HEK293 (cell line): ENCODE data around the gene TXNDC8.

Experiments used
- CTCF ChIA-PET: fragments of 350-600 bp; formaldehyde crosslinking; extraction: SDS; loops from one replicate; lab custom pipeline; 2021; ENCODE audit warnings: antibody characterized with exemption; lab: Yijun Ruan, JAX
- POLR2A ChIA-PET: fragments of 300-600 bp; formaldehyde crosslinking; extraction: SDS; loops from one replicate; lab custom pipeline; 2020; ENCODE audit warnings: antibody characterized with exemption, inconsistent platforms; lab: Yijun Ruan, JAX
- H3K27ac ChIP-seq: fragments of 200-500 bp; sonication (Bioruptor generic); 2 replicates; pipeline ENCODE4 v1.5.1; 2014; ENCODE audit warnings: low read depth, low read length, control low read depth, inconsistent platforms; ENCODE audit errors: extremely low read depth
- H3K36me3 ChIP-seq, 2 experiments: fragments of 200-500 bp in 1 of 2; sonication (Bioruptor generic) in 1 of 2; 1 replicate in 1 of 2; 2 replicates in 1 of 2; pipeline ENCODE4 v1.5.1; 2014 to 2017; ENCODE audit warnings: inconsistent platforms in 2 of 2, low read length in 2 of 2; ENCODE audit not compliant: control insufficient read depth in 2 of 2, insufficient read depth in 1 of 2
- H3K4me1 ChIP-seq: fragments of 200-500 bp; sonication (Bioruptor generic); 2 replicates; pipeline ENCODE4 v1.5.1; 2014; ENCODE audit warnings: mild to moderate bottlenecking, low read length, inconsistent platforms; ENCODE audit not compliant: control insufficient read depth, insufficient read depth
- H3K4me3 ChIP-seq: 2 replicates; pipeline ENCODE4 v1.5.1; 2011; ENCODE audit warnings: low read depth, mild to moderate bottlenecking, control low read depth, low read length, moderate library complexity
- H3K9me3 ChIP-seq: fragments of 200-500 bp; sonication (Bioruptor generic); 2 replicates; pipeline ENCODE4 v1.5.1; 2014; ENCODE audit warnings: low read depth, low read length, inconsistent platforms; ENCODE audit not compliant: control insufficient read depth, insufficient read depth
- BCL11B ChIP-seq: fragments of 450-650 bp; formaldehyde crosslinking; IDR thresholded peaks from 2 replicates; pipeline ENCODE4 v1.5.1; 2016; ENCODE audit warnings: low read depth, missing biosample characterization, missing genetic modification characterization
- EGR2 ChIP-seq: fragments of 450-650 bp; formaldehyde crosslinking; IDR thresholded peaks from 2 replicates; pipeline ENCODE4 v1.5.1; 2016; ENCODE audit warnings: low read depth, missing biosample characterization, missing genetic modification characterization
- GLI4 ChIP-seq: fragments of 450-650 bp; formaldehyde crosslinking; IDR thresholded peaks from 2 replicates; pipeline ENCODE4 v1.5.1; 2016; ENCODE audit warnings: missing biosample characterization, missing genetic modification characterization
- HOXA7 ChIP-seq: sonication (generic); formaldehyde crosslinking; IDR thresholded peaks from 2 replicates; pipeline ENCODE4 v1.8.1; 2022; ENCODE audit warnings: missing genetic modification reagents, borderline replicate concordance
- HOXC10 ChIP-seq: sonication (generic); formaldehyde crosslinking; IDR thresholded peaks from 2 replicates; pipeline ENCODE4 v1.8.1; 2023; ENCODE audit warnings: mild to moderate bottlenecking, missing genetic modification reagents
- KLF17 ChIP-seq: fragments of 450-650 bp; formaldehyde crosslinking; IDR thresholded peaks from 2 replicates; pipeline ENCODE4 v1.5.1; 2016; ENCODE audit warnings: missing biosample characterization, missing genetic modification characterization
- MYNN ChIP-seq: fragments of 450-650 bp; formaldehyde crosslinking; IDR thresholded peaks from 2 replicates; pipeline ENCODE4 v1.5.1; 2016; ENCODE audit warnings: missing biosample characterization, missing genetic modification characterization, borderline replicate concordance
- MZF1 ChIP-seq: fragments of 450-650 bp; formaldehyde crosslinking; IDR thresholded peaks from 2 replicates; pipeline ENCODE4 v1.5.1; 2017; ENCODE audit warnings: missing biosample characterization, missing genetic modification characterization, borderline replicate concordance
- SP3 ChIP-seq: fragments of 450-650 bp; formaldehyde crosslinking; IDR thresholded peaks from 2 replicates; pipeline ENCODE4 v1.5.1; 2016; ENCODE audit warnings: missing biosample characterization, missing genetic modification characterization
- YY1 ChIP-seq: fragments of 450-650 bp; formaldehyde crosslinking; IDR thresholded peaks from 2 replicates; pipeline ENCODE4 v1.5.1; 2018; ENCODE audit warnings: missing biosample characterization, missing genetic modification characterization
- ZBTB1 ChIP-seq: fragments of 450-650 bp; formaldehyde crosslinking; IDR thresholded peaks from 2 replicates; pipeline ENCODE4 v1.5.1; 2016; ENCODE audit warnings: missing biosample characterization, missing genetic modification characterization
- ZBTB48 ChIP-seq: fragments of 450-650 bp; formaldehyde crosslinking; IDR thresholded peaks from 2 replicates; pipeline ENCODE4 v1.5.1; 2016; ENCODE audit warnings: missing biosample characterization, missing genetic modification characterization
- ZFHX2 ChIP-seq: fragments of 450-650 bp; formaldehyde crosslinking; conservative IDR thresholded peaks from 2 replicates; pipeline ENCODE4 v1.5.1; 2016; ENCODE audit warnings: missing biosample characterization, missing genetic modification characterization
- ZFP3 ChIP-seq: fragments of 450-650 bp; formaldehyde crosslinking; IDR thresholded peaks from 2 replicates; pipeline ENCODE4 v1.5.1; 2016; ENCODE audit warnings: low read depth, missing biosample characterization, missing genetic modification characterization
- ZNF18 ChIP-seq: fragments of 450-650 bp; formaldehyde crosslinking; IDR thresholded peaks from 2 replicates; pipeline ENCODE4 v1.5.1; 2016; ENCODE audit warnings: missing biosample characterization, missing genetic modification characterization
- ZNF184 ChIP-seq: fragments of 450-650 bp; IDR thresholded peaks from 2 replicates; pipeline ENCODE4 v1.5.1; 2018; ENCODE audit warnings: missing biosample characterization, mild to moderate bottlenecking, missing genetic modification characterization
- ZNF248 ChIP-seq: fragments of 450-650 bp; formaldehyde crosslinking; IDR thresholded peaks from 2 replicates; pipeline ENCODE4 v1.5.1; 2017; ENCODE audit warnings: missing biosample characterization, missing genetic modification characterization
- ZNF274 ChIP-seq, 2 experiments: fragments of 200-500 bp in 1 of 2; fragments of 450-650 bp in 1 of 2; sonication (Bioruptor generic) in 1 of 2; formaldehyde crosslinking in 1 of 2; IDR thresholded peaks; 2 replicates each; pipeline versions ENCODE4 v1.5.1 to v1.6.1; 2014 to 2016; ENCODE audit warnings: borderline replicate concordance in 1 of 2, inconsistent platforms in 1 of 2, low read length in 1 of 2, missing biosample characterization in 1 of 2, missing genetic modification characterization in 1 of 2
- ZNF350 ChIP-seq: fragments of 450-650 bp; formaldehyde crosslinking; IDR thresholded peaks from 2 replicates; pipeline ENCODE4 v1.5.0; 2017; ENCODE audit warnings: missing biosample characterization, mild to moderate bottlenecking, missing genetic modification characterization
- ZNF37A ChIP-seq: fragments of 450-650 bp; IDR thresholded peaks from 2 replicates; pipeline ENCODE4 v1.5.1; 2018; ENCODE audit warnings: missing biosample characterization, missing genetic modification characterization
- ZNF404 ChIP-seq: fragments of 450-650 bp; formaldehyde crosslinking; IDR thresholded peaks from 2 replicates; pipeline ENCODE4 v1.5.1; 2017; ENCODE audit warnings: missing biosample characterization, missing genetic modification characterization
- ZNF488 ChIP-seq: fragments of 450-650 bp; formaldehyde crosslinking; IDR thresholded peaks from 2 replicates; pipeline ENCODE4 v1.5.1; 2016; ENCODE audit warnings: missing biosample characterization, missing genetic modification characterization
- ZNF510 ChIP-seq: fragments of 450-650 bp; formaldehyde crosslinking; IDR thresholded peaks from 2 replicates; pipeline ENCODE4 v1.5.1; 2018; ENCODE audit warnings: mild to moderate bottlenecking, missing genetic modification characterization, missing biosample characterization; ENCODE audit not compliant: insufficient replicate concordance
- ZNF560 ChIP-seq: fragments of 450-650 bp; formaldehyde crosslinking; IDR thresholded peaks from 2 replicates; pipeline ENCODE4 v1.5.1; 2017; ENCODE audit warnings: missing biosample characterization, missing genetic modification characterization, borderline replicate concordance
- TF ChIP-seq, protein P1 (sequence below): fragments of 450-650 bp; formaldehyde crosslinking; optimal IDR thresholded peaks from 2 replicates; pipeline ENCODE3; 2016; ENCODE audit warnings: missing biosample characterization, mild to moderate bottlenecking, missing genetic modification characterization
- TF ChIP-seq, protein P2 (sequence below): fragments of 450-650 bp; formaldehyde crosslinking; IDR thresholded peaks from 2 replicates; pipeline ENCODE4 v1.5.1; 2016; ENCODE audit warnings: missing biosample characterization, missing genetic modification characterization

TXNDC8 gene

DNA sequence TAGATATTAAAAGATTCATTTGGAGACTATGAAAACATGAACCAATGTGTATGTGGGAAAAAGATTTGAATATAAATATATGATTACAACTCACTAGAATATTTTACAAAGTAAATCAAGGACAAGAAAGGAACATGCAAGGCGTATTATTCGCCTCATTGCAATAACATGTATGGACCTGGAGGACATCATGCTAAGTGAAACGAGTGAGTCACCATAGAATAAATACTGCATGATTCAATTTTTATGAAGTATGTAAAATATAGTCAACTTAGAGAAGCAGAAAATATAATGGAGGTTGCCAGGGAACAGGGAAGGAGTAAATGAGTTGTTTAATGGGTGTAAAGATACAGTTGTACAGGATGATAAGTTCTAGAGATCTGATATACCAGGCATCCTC, 4.9 kb downstream of the TXNDC8 start:
- Histone ChIP-seq H3K4me3 (no peak overlapping the region), H3K27ac (no peak overlapping the region), H3K4me1 (no peaks in the 10 kb centered on the region), H3K36me3 (no peaks in the 10 kb centered on the region), H3K9me3 (no peaks in the 10 kb centered on the region)
- ChIA-PET CTCF (no interaction called here), POLR2A (no interaction called here)
- TF ChIP-seq HOXC10 (CRISPR knock-in tag), result no peak
- no peak for TF ChIP-seq ZNF274 (IDR thresholded peaks at IDR 0.05; ENCODE audit: low read length)
- TF ChIP-seq ZNF274 (tag by site-specific recombination; IDR thresholded peaks at IDR 0.05; ENCODE audit: borderline replicate concordance), result no peak
- TF ChIP-seq ZNF560 (tag by site-specific recombination), result no peak
- TF ChIP-seq ZNF350 (tag by site-specific recombination), result no peak
- TF ChIP-seq HOXA7 (CRISPR knock-in tag), result no peak
- TF ChIP-seq ZBTB48, result no peak
- no peak for TF ChIP-seq YY1 (tag by site-specific recombination)

- Histone ChIP-seq H3K27ac (no peak overlapping the region), H3K4me3 (no peak overlapping the region), H3K36me3 (no peaks in the 10 kb centered on the region), H3K4me1 (no peaks in the 10 kb centered on the region), H3K9me3 (no peaks in the 10 kb centered on the region)
- TF ChIP-seq MZF1 (no peak), KLF17 (tag by site-specific recombination) (no peak), ZBTB1 (tag by site-specific recombination) (no peak), ZNF184 (no peak), EGR2 (no peak), ZNF510 (no peak), ZNF37A (tag by site-specific recombination) (no peak), ZFHX2 (tag by site-specific recombination) (no peak), BCL11B (no peak), SP3 (tag by site-specific recombination) (no peak), ZNF18 (tag by site-specific recombination) (no peak)
- TF ChIP-seq, protein P1, sequence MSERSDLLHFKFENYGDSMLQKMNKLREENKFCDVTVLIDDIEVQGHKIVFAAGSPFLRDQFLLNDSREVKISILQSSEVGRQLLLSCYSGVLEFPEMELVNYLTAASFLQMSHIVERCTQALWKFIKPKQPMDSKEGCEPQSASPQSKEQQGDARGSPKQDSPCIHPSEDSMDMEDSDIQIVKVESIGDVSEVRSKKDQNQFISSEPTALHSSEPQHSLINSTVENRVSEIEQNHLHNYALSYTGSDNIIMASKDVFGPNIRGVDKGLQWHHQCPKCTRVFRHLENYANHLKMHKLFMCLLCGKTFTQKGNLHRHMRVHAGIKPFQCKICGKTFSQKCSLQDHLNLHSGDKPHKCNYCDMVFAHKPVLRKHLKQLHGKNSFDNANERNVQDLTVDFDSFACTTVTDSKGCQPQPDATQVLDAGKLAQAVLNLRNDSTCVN (tag by site-specific recombination), result no peak
- ChIA-PET POLR2A (no interaction called here), CTCF (no interaction called here)
Measured at GRCh38 chr9:110330484-110331105, 7.1 kb downstream of the TXNDC8 start.

- Histone ChIP-seq H3K27ac (no peak overlapping the region), H3K4me1 (no peaks in the 10 kb centered on the region), H3K4me3 (no peak overlapping the region), H3K36me3 (no peaks in the 10 kb centered on the region), H3K9me3 (no peaks in the 10 kb centered on the region)
- POLR2A ChIA-PET, result no interaction called here
- CTCF ChIA-PET, result interaction anchor here (0.6 kb wide), 1 partner anchor 374 kb away, joined by 3 read pairs; no protein-coding TSS in a partner anchor
- no peak for TF ChIP-seq ZNF404 (tag by site-specific recombination)
- no peak for TF ChIP-seq MYNN
- TF ChIP-seq ZNF488 (tag by site-specific recombination), result no peak
- TF ChIP-seq GLI4 (tag by site-specific recombination), result no peak
- TF ChIP-seq HOXC10 (CRISPR knock-in tag), result no peak
- no peak for TF ChIP-seq ZFP3 (tag by site-specific recombination)
- no peak for TF ChIP-seq ZNF248
- TF ChIP-seq, protein P2, sequence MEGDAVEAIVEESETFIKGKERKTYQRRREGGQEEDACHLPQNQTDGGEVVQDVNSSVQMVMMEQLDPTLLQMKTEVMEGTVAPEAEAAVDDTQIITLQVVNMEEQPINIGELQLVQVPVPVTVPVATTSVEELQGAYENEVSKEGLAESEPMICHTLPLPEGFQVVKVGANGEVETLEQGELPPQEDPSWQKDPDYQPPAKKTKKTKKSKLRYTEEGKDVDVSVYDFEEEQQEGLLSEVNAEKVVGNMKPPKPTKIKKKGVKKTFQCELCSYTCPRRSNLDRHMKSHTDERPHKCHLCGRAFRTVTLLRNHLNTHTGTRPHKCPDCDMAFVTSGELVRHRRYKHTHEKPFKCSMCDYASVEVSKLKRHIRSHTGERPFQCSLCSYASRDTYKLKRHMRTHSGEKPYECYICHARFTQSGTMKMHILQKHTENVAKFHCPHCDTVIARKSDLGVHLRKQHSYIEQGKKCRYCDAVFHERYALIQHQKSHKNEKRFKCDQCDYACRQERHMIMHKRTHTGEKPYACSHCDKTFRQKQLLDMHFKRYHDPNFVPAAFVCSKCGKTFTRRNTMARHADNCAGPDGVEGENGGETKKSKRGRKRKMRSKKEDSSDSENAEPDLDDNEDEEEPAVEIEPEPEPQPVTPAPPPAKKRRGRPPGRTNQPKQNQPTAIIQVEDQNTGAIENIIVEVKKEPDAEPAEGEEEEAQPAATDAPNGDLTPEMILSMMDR (tag by site-specific recombination), result no peak
Measured at GRCh38 chr9:110329639-110330230, 7.9 kb downstream of the TXNDC8 start.
